HEK293 (cell line): ENCODE data around the gene RIPK4.
A peak's percentile ranks its signal among the peaks of the same experiment; 100 is the strongest.

Experiments
- GLIS2 ChIP-seq: fragments of 450-650 bp; formaldehyde crosslinking; IDR thresholded peaks from 2 replicates; pipeline ENCODE4 v1.5.1; 2016; ENCODE audit warnings: missing biosample characterization, missing genetic modification characterization
- INSM2 ChIP-seq: fragments of 450-650 bp; formaldehyde crosslinking; IDR thresholded peaks from 2 replicates; pipeline ENCODE4 v1.5.1; 2016; ENCODE audit warnings: missing biosample characterization, missing genetic modification characterization
- KLF17 ChIP-seq: fragments of 450-650 bp; formaldehyde crosslinking; IDR thresholded peaks from 2 replicates; pipeline ENCODE4 v1.5.1; 2016; ENCODE audit warnings: missing biosample characterization, missing genetic modification characterization
- WT1 ChIP-seq: fragments of 450-650 bp; formaldehyde crosslinking; IDR thresholded peaks from 2 replicates; pipeline ENCODE4 v1.5.1; 2016; ENCODE audit warnings: missing biosample characterization, missing genetic modification characterization
- ZBTB10 ChIP-seq: fragments of 450-650 bp; formaldehyde crosslinking; IDR thresholded peaks from 2 replicates; pipeline ENCODE4 v1.5.1; 2016; ENCODE audit warnings: missing biosample characterization, missing genetic modification characterization
- ZBTB21 ChIP-seq: fragments of 450-650 bp; formaldehyde crosslinking; IDR thresholded peaks from 2 replicates; pipeline ENCODE4 v1.5.1; 2017; ENCODE audit warnings: missing biosample characterization, missing genetic modification characterization
- ZNF16 ChIP-seq: fragments of 450-650 bp; formaldehyde crosslinking; IDR thresholded peaks from 2 replicates; pipeline ENCODE4 v1.5.1; 2016; ENCODE audit warnings: low read depth, missing biosample characterization, missing genetic modification characterization
- ZNF24 ChIP-seq: fragments of 450-650 bp; formaldehyde crosslinking; IDR thresholded peaks from 2 replicates; pipeline ENCODE4 v1.5.1; 2016; ENCODE audit warnings: missing biosample characterization, missing genetic modification characterization
- ZNF362 ChIP-seq: fragments of 450-650 bp; formaldehyde crosslinking; IDR thresholded peaks from 2 replicates; pipeline ENCODE4 v1.5.1; 2016; ENCODE audit warnings: missing biosample characterization, missing genetic modification characterization
- ZNF391 ChIP-seq: fragments of 450-650 bp; formaldehyde crosslinking; IDR thresholded peaks from 2 replicates; pipeline ENCODE4 v1.5.1; 2016; ENCODE audit warnings: low read depth, missing biosample characterization, missing genetic modification characterization, borderline replicate concordance
- ZNF426 ChIP-seq: fragments of 450-650 bp; formaldehyde crosslinking; IDR thresholded peaks from 2 replicates; pipeline ENCODE4 v1.5.1; 2017; ENCODE audit warnings: missing biosample characterization, missing genetic modification characterization, mild to moderate bottlenecking, inconsistent platforms, moderate library complexity
- ZNF514 ChIP-seq: fragments of 450-650 bp; formaldehyde crosslinking; IDR thresholded peaks from 2 replicates; pipeline ENCODE4 v1.5.1; 2016; ENCODE audit warnings: missing biosample characterization, missing genetic modification characterization
- ZNF518A ChIP-seq: fragments of 450-650 bp; formaldehyde crosslinking; conservative IDR thresholded peaks from 2 replicates; pipeline ENCODE4 v1.5.1; 2016; ENCODE audit warnings: low read depth, missing biosample characterization, missing genetic modification characterization
- ZNF560 ChIP-seq: fragments of 450-650 bp; formaldehyde crosslinking; IDR thresholded peaks from 2 replicates; pipeline ENCODE4 v1.5.1; 2017; ENCODE audit warnings: missing biosample characterization, missing genetic modification characterization, borderline replicate concordance
- ZNF571 ChIP-seq: fragments of 450-650 bp; formaldehyde crosslinking; IDR thresholded peaks from 2 replicates; pipeline ENCODE4 v1.5.0; 2017; ENCODE audit warnings: missing biosample characterization, missing genetic modification characterization
- ZNF580 ChIP-seq: fragments of 450-650 bp; formaldehyde crosslinking; IDR thresholded peaks from 2 replicates; pipeline ENCODE4 v1.5.1; 2016; ENCODE audit warnings: missing biosample characterization, missing genetic modification characterization
- ZNF585B ChIP-seq: fragments of 450-650 bp; formaldehyde crosslinking; IDR thresholded peaks from 2 replicates; pipeline ENCODE4 v1.5.1; 2016; ENCODE audit warnings: missing biosample characterization, missing genetic modification characterization
- ZNF600 ChIP-seq: fragments of 450-650 bp; formaldehyde crosslinking; IDR thresholded peaks from 2 replicates; pipeline ENCODE4 v1.5.1; 2016; ENCODE audit warnings: missing biosample characterization, missing genetic modification characterization
- ZNF624 ChIP-seq: fragments of 450-650 bp; formaldehyde crosslinking; IDR thresholded peaks from 2 replicates; pipeline ENCODE4 v1.5.1; 2017; ENCODE audit warnings: missing biosample characterization, missing genetic modification characterization
- ZNF629 ChIP-seq: fragments of 450-650 bp; formaldehyde crosslinking; IDR thresholded peaks from 2 replicates; pipeline ENCODE4 v1.5.1; 2017; ENCODE audit warnings: missing biosample characterization, missing genetic modification characterization
- ZNF645 ChIP-seq: fragments of 450-650 bp; formaldehyde crosslinking; IDR thresholded peaks from 2 replicates; pipeline ENCODE4; 2016; ENCODE audit warnings: missing biosample characterization, missing genetic modification characterization
- ZNF701 ChIP-seq: fragments of 450-650 bp; formaldehyde crosslinking; IDR thresholded peaks from 2 replicates; pipeline ENCODE4 v1.5.1; 2016; ENCODE audit warnings: missing biosample characterization, missing genetic modification characterization
- ZNF704 ChIP-seq: fragments of 450-650 bp; formaldehyde crosslinking; IDR thresholded peaks from 2 replicates; pipeline ENCODE4 v1.5.1; 2016; ENCODE audit warnings: missing biosample characterization, missing genetic modification characterization
- ZNF76 ChIP-seq: fragments of 450-650 bp; formaldehyde crosslinking; IDR thresholded peaks from 2 replicates; pipeline ENCODE4; 2016; ENCODE audit warnings: low read depth, missing biosample characterization, missing genetic modification characterization, borderline replicate concordance
- ZNF776 ChIP-seq: fragments of 450-650 bp; formaldehyde crosslinking; IDR thresholded peaks from 2 replicates; pipeline ENCODE4 v1.5.0; 2017; ENCODE audit warnings: missing biosample characterization, missing genetic modification characterization, borderline replicate concordance

Gene RIPK4

GRCh38 chr21:41766883-41767605, at the start of gene RIPK4 (continued):
- TF ChIP-seq GLIS2 (tag by site-specific recombination) (no peak), ZNF560 (no peak), ZNF514 (tag by site-specific recombination) (no peak), ZNF629 (tag by site-specific recombination) (peak; percentile 53; the same call in 1 of the 2 replicates), ZBTB10 (tag by site-specific recombination) (no peak), ZNF24 (tag by site-specific recombination) (no peak), ZNF600 (tag by site-specific recombination) (no peak), ZNF76 (tag by site-specific recombination) (0 out of 2 replicates have a peak, but pooled peaks have one; percentile 27), ZNF518A (tag by site-specific recombination) (no peak), ZNF571 (tag by site-specific recombination) (no peak), ZNF362 (tag by site-specific recombination) (no peak), ZNF701 (tag by site-specific recombination) (no peak), ZNF16 (tag by site-specific recombination) (no peak), ZBTB21 (tag by site-specific recombination) (no peak; the same call in 1 of the 2 replicates), ZNF391 (tag by site-specific recombination) (no peak; the same call in 1 of the 2 replicates), WT1 (tag by site-specific recombination) (no peak), KLF17 (tag by site-specific recombination) (peak; percentile 47; the same call in 1 of the 2 replicates), ZNF776 (tag by site-specific recombination) (no peak), ZNF704 (tag by site-specific recombination) (no peak), ZNF645 (tag by site-specific recombination) (no peak), ZNF426 (tag by site-specific recombination) (no peak), INSM2 (tag by site-specific recombination) (no peak), ZNF624 (no peak), ZNF585B (tag by site-specific recombination) (no peak), ZNF580 (no peak)
